GM12801 (cell line): Measurements from ENCODE around the gene HSPBP1.

ENCODE experiments used
- TF ChIP-seq, protein P1 (sequence below): IDR thresholded peaks from one replicate; pipeline ENCODE4 v1.5.1; 2011; ENCODE audit warnings: control low read depth; ENCODE audit not compliant: insufficient read length; ENCODE audit errors: extremely low read depth

The HSPBP1 gene

DNA sequence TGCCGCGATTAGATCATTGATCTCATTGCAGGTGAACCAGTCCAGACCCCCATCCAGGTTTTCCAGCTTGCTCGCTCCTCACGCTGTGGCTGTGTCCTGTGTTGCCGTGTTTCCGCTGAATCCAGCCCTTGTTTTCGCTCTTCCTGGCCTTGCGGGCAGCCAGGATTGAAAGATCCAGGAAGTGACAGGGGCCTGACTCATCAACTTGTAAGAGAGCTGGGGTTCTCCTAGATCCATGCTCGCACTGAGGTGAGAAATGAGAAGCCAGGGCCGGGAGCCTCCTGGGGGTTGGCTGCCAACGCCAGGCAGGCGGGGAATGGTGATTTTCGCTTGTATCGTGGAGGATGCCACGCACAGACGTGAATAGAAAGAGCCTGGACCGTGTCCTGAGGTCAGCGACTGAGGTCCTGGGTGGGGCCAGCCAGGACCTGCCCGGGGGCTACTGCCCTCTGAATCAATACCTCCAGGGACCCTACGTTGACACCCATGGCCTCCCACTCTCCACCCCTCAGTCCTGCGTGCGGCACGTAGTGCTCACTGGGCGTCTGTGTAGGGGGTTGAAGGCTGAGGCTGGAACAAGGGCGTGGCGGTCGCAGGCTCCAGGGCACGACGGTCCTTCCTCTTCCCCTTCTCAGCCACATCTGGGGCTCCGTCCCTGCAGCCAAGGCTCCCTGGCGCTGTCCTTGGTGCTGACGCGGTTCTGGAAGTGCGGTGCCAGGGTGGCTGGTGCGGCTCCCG lies 63.3 kb downstream of the HSPBP1 start:
- TF ChIP-seq, protein P1, sequence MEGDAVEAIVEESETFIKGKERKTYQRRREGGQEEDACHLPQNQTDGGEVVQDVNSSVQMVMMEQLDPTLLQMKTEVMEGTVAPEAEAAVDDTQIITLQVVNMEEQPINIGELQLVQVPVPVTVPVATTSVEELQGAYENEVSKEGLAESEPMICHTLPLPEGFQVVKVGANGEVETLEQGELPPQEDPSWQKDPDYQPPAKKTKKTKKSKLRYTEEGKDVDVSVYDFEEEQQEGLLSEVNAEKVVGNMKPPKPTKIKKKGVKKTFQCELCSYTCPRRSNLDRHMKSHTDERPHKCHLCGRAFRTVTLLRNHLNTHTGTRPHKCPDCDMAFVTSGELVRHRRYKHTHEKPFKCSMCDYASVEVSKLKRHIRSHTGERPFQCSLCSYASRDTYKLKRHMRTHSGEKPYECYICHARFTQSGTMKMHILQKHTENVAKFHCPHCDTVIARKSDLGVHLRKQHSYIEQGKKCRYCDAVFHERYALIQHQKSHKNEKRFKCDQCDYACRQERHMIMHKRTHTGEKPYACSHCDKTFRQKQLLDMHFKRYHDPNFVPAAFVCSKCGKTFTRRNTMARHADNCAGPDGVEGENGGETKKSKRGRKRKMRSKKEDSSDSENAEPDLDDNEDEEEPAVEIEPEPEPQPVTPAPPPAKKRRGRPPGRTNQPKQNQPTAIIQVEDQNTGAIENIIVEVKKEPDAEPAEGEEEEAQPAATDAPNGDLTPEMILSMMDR, result no peak

DNA sequence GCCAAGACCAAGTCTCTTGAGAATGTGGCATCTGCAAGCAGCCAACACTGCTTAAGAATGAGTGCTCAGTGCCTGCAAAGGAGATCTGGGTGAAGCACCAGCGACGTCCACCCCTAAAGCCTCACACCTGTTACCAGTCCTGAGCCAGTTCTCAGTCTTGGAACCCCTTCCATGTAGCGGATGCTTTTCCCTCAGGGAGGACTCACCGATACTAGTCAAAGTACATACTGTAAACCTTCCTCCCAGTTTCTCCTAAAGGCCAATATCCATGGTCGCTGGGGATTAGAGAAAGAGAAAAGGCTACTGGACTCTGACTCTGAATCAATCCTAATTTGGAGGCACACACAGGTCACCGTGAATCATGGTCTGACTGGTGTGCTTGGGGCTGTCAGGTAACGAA lies 66.4 kb downstream of the HSPBP1 start:
- TF ChIP-seq, protein P1, result no peak

DNA sequence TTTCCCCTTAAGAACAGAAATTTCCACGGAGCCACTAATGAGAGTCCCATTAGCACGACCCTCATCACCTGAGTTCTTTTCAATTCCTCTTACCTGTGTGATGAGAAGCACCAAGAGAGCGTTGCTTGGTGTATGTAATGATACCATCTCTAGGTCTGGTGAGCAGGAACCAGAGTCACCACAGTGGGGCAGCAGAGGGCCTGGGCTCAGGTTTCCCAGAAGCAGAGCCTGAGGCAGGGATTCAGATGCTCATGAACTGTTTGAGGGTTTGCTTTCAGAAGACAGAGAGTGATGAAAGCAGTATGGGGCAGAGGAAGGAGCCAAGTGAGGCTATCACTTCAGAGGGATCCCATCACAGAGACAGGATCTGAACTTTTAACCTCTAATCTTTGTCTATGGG lies 67.5 kb downstream of the HSPBP1 start:
- TF ChIP-seq, protein P1, result no peak
